ENCODE results near the gene MSI2.

DNA sequence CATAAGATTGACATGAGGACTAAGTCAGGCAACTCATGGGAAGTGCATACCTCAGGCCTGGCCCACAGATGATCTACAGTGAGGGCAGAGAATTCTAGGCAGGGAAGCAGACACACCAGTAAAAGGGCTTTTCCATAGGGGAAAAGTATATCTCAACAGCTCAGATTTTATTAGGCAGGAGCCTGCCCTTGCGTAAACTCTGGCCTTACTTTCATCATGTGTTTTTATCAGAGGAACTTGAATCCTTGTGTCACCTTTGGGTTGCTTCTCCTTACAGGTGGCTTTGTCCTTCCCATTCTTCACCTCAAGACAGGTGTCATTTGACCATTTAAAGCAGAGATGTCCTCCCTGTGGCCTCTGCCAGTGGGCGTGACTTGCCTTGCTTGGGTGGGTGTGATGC lies 138.1 kb downstream of the MSI2 start:
- TF ChIP-seq, protein P1, sequence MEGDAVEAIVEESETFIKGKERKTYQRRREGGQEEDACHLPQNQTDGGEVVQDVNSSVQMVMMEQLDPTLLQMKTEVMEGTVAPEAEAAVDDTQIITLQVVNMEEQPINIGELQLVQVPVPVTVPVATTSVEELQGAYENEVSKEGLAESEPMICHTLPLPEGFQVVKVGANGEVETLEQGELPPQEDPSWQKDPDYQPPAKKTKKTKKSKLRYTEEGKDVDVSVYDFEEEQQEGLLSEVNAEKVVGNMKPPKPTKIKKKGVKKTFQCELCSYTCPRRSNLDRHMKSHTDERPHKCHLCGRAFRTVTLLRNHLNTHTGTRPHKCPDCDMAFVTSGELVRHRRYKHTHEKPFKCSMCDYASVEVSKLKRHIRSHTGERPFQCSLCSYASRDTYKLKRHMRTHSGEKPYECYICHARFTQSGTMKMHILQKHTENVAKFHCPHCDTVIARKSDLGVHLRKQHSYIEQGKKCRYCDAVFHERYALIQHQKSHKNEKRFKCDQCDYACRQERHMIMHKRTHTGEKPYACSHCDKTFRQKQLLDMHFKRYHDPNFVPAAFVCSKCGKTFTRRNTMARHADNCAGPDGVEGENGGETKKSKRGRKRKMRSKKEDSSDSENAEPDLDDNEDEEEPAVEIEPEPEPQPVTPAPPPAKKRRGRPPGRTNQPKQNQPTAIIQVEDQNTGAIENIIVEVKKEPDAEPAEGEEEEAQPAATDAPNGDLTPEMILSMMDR (IDR thresholded peaks at IDR 0.05) = no peak
- TF ChIP-seq POLR2A (IDR thresholded peaks at IDR 0.05) = no peak

All from adrenal gland (tissue), 5 donors.